Gastroesophageal sphincter (tissue), 4 donors: Measurements from ENCODE around the gene RPGR. TPM values are rescaled to one million over a fixed set of nuclear protein-coding genes. Genes with fewer than 3 reads are reported as not detected.
A peak's percentile ranks its signal among the peaks of the same experiment; 100 is the strongest.

ENCODE experiments used
- ATAC-seq: fragments of 150-250 bp; one replicate; pipeline ENCODE4 v1.9.1; 2016; ENCODE audit warnings: mild to moderate bottlenecking, moderate library complexity
- H3K27ac ChIP-seq, 4 donors: fragments of 200-600 bp; sonication (generic) in 3 of 4; 1 replicate in 3 of 4; 2 replicates in 1 of 4; pipeline ENCODE4 v1.5.1; 2016 to 2019
- H3K27me3 ChIP-seq: fragments of 200-600 bp; sonication (generic); one replicate; pipeline ENCODE4 v1.5.1; 2019
- H3K36me3 ChIP-seq, 2 donors: fragments of 200-600 bp; sonication (generic); one replicate each; pipeline ENCODE4 v1.5.1; 2019; ENCODE audit warnings: control low read depth in 1 of 2
- H3K4me1 ChIP-seq, 3 donors: fragments of 200-600 bp; sonication (generic); 1 replicate in 2 of 3; 2 replicates in 1 of 3; pipeline ENCODE4 v1.5.1; 2016 to 2019; ENCODE audit warnings: control low read depth in 2 of 3
- H3K4me3 ChIP-seq, 2 donors: fragments of 200-600 bp; sonication (generic); one replicate each; pipeline ENCODE4 v1.5.1; 2019; ENCODE audit warnings: mild to moderate bottlenecking in 1 of 2, moderate library complexity in 1 of 2
- H3K9me3 ChIP-seq, 3 donors: fragments of 200-600 bp; sonication (generic); one replicate each; pipeline ENCODE4 v1.5.1; 2017 to 2019; ENCODE audit warnings: control low read depth in 2 of 3
- EP300 ChIP-seq: sonication (generic); formaldehyde crosslinking; IDR thresholded peaks from one replicate; pipeline ENCODE4 v1.6.1; 2017; ENCODE audit warnings: antibody characterized with exemption, mild to moderate bottlenecking
- POLR2A ChIP-seq, 2 donors: fragments of 450-650 bp; IDR thresholded peaks; one replicate each; pipeline ENCODE4 v1.6.1; 2017; ENCODE audit warnings: antibody characterized with exemption in 2 of 2, mild to moderate bottlenecking in 2 of 2, moderate library complexity in 1 of 2
- POLR2AphosphoS5 ChIP-seq: sonication (generic); formaldehyde crosslinking; IDR thresholded peaks from one replicate; pipeline ENCODE4 v1.6.1; 2017; ENCODE audit warnings: antibody characterized with exemption
- WGBS, 2 donors: methylation state at CpG; one replicate each; pipeline ENCODE4 v1.1.5; 2018; ENCODE audit warnings: low coverage in 1 of 2; 5-methylcytosine and 5-hydroxymethylcytosine counted together
- total RNA-seq, 4 donors: library from RNA; depleted of rRNA; stranded (reverse); fragments of >200 nt; gene quantifications; one replicate each; pipeline ENCODE4 v1.1.0, GENCODE V29; 2016
- TF ChIP-seq, protein P1 (sequence below), 4 experiments: fragments of 200-600 bp in 2 of 4; fragments of 450-650 bp in 2 of 4; sonication (generic) in 1 of 4; IDR thresholded peaks; one replicate each; pipeline ENCODE4 v1.5.1; 2017 to 2019; ENCODE audit warnings: antibody characterized with exemption in 4 of 4, mild to moderate bottlenecking in 2 of 4, moderate library complexity in 2 of 4

Gene RPGR
- total RNA-seq, 4 donors from 2014 or later, result 12.7 to 25.4 (median 20.0) TPM

DNA sequence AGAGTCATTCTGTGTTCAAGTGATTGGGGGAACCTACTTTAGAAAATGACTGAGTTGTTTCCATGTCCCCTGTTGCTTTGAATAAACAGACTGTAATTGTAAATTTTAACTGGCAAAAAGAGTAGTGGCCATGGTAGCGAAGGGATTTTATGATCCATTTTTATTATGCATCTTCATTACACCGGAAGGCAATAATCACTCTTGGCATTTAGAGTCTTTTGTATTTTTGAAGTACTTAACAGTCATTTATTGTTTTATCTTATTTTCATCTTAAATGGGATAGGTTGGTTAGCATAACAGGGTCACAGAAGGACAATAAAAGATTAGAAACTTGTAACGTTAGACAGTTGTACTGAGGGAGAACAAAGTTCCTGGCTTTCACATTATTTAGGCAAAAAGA is 14.1 kb upstream of the RPGR start:
- Histone ChIP-seq H3K27me3 (no peaks in the 10 kb centered on the region), H3K4me1 (no peaks in the 10 kb centered on the region), H3K4me3 (no peak overlapping the region), H3K27ac (no peak overlapping the region), H3K36me3 (no peaks in the 10 kb centered on the region), H3K9me3 (no peaks in the 10 kb centered on the region)
- no peak for ATAC-seq
- no peak for TF ChIP-seq POLR2AphosphoS5
- TF ChIP-seq, protein P1, sequence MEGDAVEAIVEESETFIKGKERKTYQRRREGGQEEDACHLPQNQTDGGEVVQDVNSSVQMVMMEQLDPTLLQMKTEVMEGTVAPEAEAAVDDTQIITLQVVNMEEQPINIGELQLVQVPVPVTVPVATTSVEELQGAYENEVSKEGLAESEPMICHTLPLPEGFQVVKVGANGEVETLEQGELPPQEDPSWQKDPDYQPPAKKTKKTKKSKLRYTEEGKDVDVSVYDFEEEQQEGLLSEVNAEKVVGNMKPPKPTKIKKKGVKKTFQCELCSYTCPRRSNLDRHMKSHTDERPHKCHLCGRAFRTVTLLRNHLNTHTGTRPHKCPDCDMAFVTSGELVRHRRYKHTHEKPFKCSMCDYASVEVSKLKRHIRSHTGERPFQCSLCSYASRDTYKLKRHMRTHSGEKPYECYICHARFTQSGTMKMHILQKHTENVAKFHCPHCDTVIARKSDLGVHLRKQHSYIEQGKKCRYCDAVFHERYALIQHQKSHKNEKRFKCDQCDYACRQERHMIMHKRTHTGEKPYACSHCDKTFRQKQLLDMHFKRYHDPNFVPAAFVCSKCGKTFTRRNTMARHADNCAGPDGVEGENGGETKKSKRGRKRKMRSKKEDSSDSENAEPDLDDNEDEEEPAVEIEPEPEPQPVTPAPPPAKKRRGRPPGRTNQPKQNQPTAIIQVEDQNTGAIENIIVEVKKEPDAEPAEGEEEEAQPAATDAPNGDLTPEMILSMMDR (IDR thresholded peaks at IDR 0.05), result no peak
- no peak for TF ChIP-seq EP300
- TF ChIP-seq POLR2A (IDR thresholded peaks at IDR 0.05), result no peak
- 54 to 66% methylated on average over 2 to 3 of the region's 3 CpGs for WGBS, 2 donors

DNA sequence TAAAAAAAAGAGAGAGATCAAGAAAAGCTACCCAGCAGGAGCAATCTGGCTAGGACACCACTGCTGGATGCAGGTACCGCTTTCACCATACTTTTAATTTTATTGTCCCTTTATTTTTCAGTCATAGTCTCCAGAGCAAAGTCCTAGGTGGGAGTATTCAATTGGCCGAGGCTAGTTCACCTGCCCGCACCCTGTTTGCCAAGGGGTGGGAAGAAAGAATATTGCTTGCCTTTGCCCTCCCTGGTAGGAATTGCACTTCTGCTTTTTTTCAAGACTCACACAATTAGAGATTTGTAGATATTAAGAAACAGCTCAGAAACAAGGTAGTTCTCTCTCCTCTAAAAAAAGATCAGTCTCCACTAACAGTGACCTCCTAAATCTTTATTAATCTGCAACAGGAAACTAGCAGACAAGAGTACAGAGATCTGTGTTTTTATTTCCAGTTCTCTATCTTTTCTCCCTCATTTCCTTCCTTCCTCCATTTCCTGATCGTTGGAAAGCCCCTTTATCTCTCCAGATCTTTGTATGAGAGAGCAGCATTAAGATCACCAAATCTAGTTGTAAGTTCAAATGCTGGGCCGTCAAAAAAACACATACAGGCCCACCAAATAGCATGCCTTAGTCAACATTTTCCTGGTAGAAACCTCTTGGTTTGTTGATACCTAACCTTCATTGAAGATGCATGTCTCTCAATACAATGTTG is 9.4 kb upstream of the RPGR start:
- 65 to 75% methylated on average over 5 of the region's 5 CpGs for WGBS, 2 donors
- no peak for ATAC-seq
- no peaks in the 10 kb centered on the region for H3K9me3 ChIP-seq
- H3K4me3 ChIP-seq, result no peak overlapping the region
- TF ChIP-seq EP300 (no peak), POLR2A (IDR thresholded peaks at IDR 0.05) (no peak), POLR2AphosphoS5 (no peak)
- TF ChIP-seq, protein P1 (IDR thresholded peaks at IDR 0.05), result no peak
- H3K4me1 ChIP-seq, result no peaks in the 10 kb centered on the region
- no peaks in the 10 kb centered on the region for H3K27me3 ChIP-seq
- H3K36me3 ChIP-seq, result no peaks in the 10 kb centered on the region
- no peak overlapping the region for H3K27ac ChIP-seq

DNA sequence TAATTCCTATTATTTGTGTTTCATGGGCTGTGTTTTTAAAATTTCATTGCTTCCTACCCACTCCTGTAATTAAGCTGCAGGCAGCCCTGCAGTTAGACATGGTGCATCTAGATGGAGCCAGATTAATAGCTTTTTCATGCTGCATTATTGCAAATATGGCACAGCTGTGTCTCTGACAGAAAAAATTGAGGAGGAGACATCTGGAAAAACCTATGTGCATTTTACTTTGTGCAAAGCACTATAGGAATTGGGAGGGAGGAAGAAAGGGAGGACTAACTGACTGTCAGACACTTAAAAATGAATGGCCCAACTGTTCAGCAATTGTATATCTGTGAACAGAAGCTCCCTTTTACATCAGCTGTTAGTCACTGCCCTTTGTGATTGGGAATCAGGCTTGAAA is 8.1 kb upstream of the RPGR start:
- Histone ChIP-seq H3K9me3 (no peaks in the 10 kb centered on the region), H3K27me3 (no peaks in the 10 kb centered on the region), H3K4me3 (no peak overlapping the region), H3K27ac (no peak overlapping the region), H3K36me3 (no peaks in the 10 kb centered on the region), H3K4me1 (no peaks in the 10 kb centered on the region)
- no peak for ATAC-seq
- TF ChIP-seq EP300 (no peak), POLR2AphosphoS5 (no peak), POLR2A (IDR thresholded peaks at IDR 0.05) (no peak)
- TF ChIP-seq, protein P1 (IDR thresholded peaks at IDR 0.05), result no peak

DNA sequence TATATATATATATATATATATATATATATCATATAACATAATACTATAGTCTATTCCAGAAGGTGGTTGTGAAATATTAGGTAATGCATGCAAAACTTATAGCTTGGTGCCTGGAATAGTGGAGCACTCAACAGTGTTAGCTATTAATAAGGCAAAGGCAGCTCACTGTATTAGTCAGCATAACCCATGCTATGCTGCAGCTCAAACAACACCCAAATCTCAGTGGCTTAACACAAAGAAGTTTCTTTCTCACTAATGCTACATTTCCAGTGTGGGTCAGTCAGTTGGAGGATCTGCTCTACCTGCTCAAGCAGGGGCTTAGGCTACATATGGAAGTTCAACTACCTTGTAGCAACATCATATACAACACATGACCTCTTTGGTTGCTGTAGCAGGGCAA is 5.2 kb upstream of the RPGR start:
- H3K4me1 ChIP-seq, result no peaks in the 10 kb centered on the region
- no peak overlapping the region for H3K27ac ChIP-seq
- H3K36me3 ChIP-seq, result no peaks in the 10 kb centered on the region
- TF ChIP-seq EP300 (no peak), POLR2AphosphoS5 (no peak), POLR2A (IDR thresholded peaks at IDR 0.05) (no peak)
- TF ChIP-seq, protein P1 (IDR thresholded peaks at IDR 0.05), result no peak
- H3K27me3 ChIP-seq, result no peaks in the 10 kb centered on the region
- H3K9me3 ChIP-seq, result no peaks in the 10 kb centered on the region
- no peak for ATAC-seq
- H3K4me3 ChIP-seq, result no peak overlapping the region

DNA sequence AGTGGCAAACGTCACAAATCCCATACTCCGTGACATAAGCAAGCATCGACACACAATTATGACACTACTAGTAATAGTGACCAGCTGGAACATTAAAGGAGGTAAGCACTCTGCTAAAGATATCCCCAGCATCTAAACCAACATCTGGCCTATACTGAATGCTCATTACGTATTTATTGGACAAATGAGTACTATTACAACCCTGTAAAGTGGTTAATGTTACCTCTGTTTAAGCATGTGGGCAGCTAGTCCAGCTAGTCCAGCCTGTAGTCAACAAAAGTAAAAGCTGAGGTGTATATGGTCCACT is 419 bp upstream of the RPGR start:
- Histone ChIP-seq H3K4me3 (peak overlapping the region; percentile 55 to 67), H3K27me3 (no peaks in the 10 kb centered on the region), H3K27ac (peak overlapping the region in 3 of 4 donors; percentile 80 to 91 (median 89)), H3K36me3 (no peaks in the 10 kb centered on the region), H3K4me1 (no peaks in the 10 kb centered on the region), H3K9me3 (no peaks in the 10 kb centered on the region)
- no peak for ATAC-seq
- TF ChIP-seq POLR2AphosphoS5, result no peak
- no peak for TF ChIP-seq POLR2A (IDR thresholded peaks at IDR 0.05)
- TF ChIP-seq EP300, result no peak
- TF ChIP-seq, protein P1 (IDR thresholded peaks at IDR 0.05), result no peak
- 17 to 20% methylated on average over 1 to 2 of the region's 4 CpGs for WGBS, 2 donors
